ENCODE data around the gene ZNF544.
A peak's percentile ranks its signal among the peaks of the same experiment; 100 is the strongest.

The ZNF544 gene

GRCh38 chr19:58228585-58229254 lies at the start of gene ZNF544:
Gene ZNF544 (plus strand): TSS chr19:58228914. CDS start chr19:58244024, 15,110 bp downstream.
- peak; percentile 57 to 82 for DNase-seq

- peak; percentile 25 to 42 for DNase-seq
Measured at GRCh38 chr19:58181902-58182576, 46.7 kb upstream of the ZNF544 start.

- peak; percentile 61 to 69 for DNase-seq
Measured at GRCh38 chr19:58182577-58182988, 46.1 kb upstream of the ZNF544 start.

GRCh38 chr19:58182989-58183816 lies 45.5 kb upstream of the ZNF544 start, which contains the start of gene ZNF274:
Gene ZNF274 (plus strand): TSS chr19:58183061. CDS start chr19:58183966, 905 bp downstream.
- DNase-seq: peak; percentile 83 to 84

- peak in 1 of 2 experiments; percentile 8 for DNase-seq
Measured at GRCh38 chr19:58183817-58184215, 44.9 kb upstream of the ZNF544 start.

GRCh38 chr19:58196901-58197616 lies 31.7 kb upstream of the ZNF544 start:
- DNase-seq: peak; percentile 17 to 40

GRCh38 chr19:58203814-58204475 lies 24.8 kb upstream of the ZNF544 start:
- DNase-seq: no peak

- DNase-seq: no peak
Measured at GRCh38 chr19:58204566-58204965, 24.1 kb upstream of the ZNF544 start.

GRCh38 chr19:58209577-58209976 lies 19.1 kb upstream of the ZNF544 start:
- no peak for DNase-seq

- DNase-seq: no peak
Measured at GRCh38 chr19:58212336-58213074, 16.2 kb upstream of the ZNF544 start.

GRCh38 chr19:58213075-58213369 lies 15.7 kb upstream of the ZNF544 start:
- DNase-seq: no peak

- no peak for DNase-seq
Measured at GRCh38 chr19:58217069-58217481, 11.6 kb upstream of the ZNF544 start.

GRCh38 chr19:58217607-58218391 lies 10.9 kb upstream of the ZNF544 start:
- DNase-seq: no peak

- DNase-seq: no peak
Measured at GRCh38 chr19:58218899-58219298, 9.8 kb upstream of the ZNF544 start.

- DNase-seq: no peak
Measured at GRCh38 chr19:58227964-58228584, 640 bp upstream of the ZNF544 start.

GRCh38 chr19:58229255-58229639 lies 533 bp downstream of the ZNF544 start:
- no peak for DNase-seq

GRCh38 chr19:58237324-58237723 lies 8.6 kb downstream of the ZNF544 start:
- DNase-seq: no peak

- DNase-seq: no peak
Measured at GRCh38 chr19:58243351-58243750, 14.6 kb downstream of the ZNF544 start.

- DNase-seq: no peak
Measured at GRCh38 chr19:58248886-58249285, 20.2 kb downstream of the ZNF544 start.

- DNase-seq: peak in 1 of 2 experiments; percentile 10
Measured at GRCh38 chr19:58252102-58252685, 23.5 kb downstream of the ZNF544 start.
